Endodermal cell (in vitro differentiated cells): ENCODE measurements around the gene BMP7. TPM values are rescaled to one million over a fixed set of nuclear protein-coding genes. Genes with fewer than 3 reads are reported as not detected.
A peak's percentile ranks its signal among the peaks of the same experiment; 100 is the strongest.

Source experiments
- DNase-seq: peaks from one replicate; pipeline ENCODE4 v3.0.0-alpha.2; 2017
- H3K27ac ChIP-seq: 2 replicates; pipeline ENCODE4 v1.5.1; 2013; ENCODE audit warnings: mild to moderate bottlenecking, low read depth, low read length, moderate library complexity
- H3K27me3 ChIP-seq: 2 replicates; pipeline ENCODE4 v1.6.1; 2013; ENCODE audit warnings: mild to moderate bottlenecking, low read length, moderate library complexity; ENCODE audit not compliant: insufficient read depth, control insufficient read depth, poor library complexity, severe bottlenecking
- H3K36me3 ChIP-seq: 2 replicates; pipeline ENCODE4 v1.7.0; 2013; ENCODE audit warnings: mild to moderate bottlenecking, low read length, moderate library complexity; ENCODE audit not compliant: control insufficient read depth, insufficient read depth
- H3K4me1 ChIP-seq: one replicate; pipeline ENCODE4 v1.7.0; 2013; ENCODE audit warnings: low read length; ENCODE audit not compliant: control insufficient read depth, insufficient read depth
- H3K4me3 ChIP-seq: 2 replicates; pipeline ENCODE4 v1.5.1; 2013; ENCODE audit warnings: mild to moderate bottlenecking, low read length, moderate library complexity
- H3K9ac ChIP-seq: 2 replicates; pipeline ENCODE4 v1.6.1; 2013; ENCODE audit warnings: mild to moderate bottlenecking, low read length, moderate library complexity; ENCODE audit not compliant: poor library complexity, severe bottlenecking; ENCODE audit errors: extremely low read depth
- H3K9me3 ChIP-seq: 2 replicates; pipeline ENCODE4 v1.6.1; 2013; ENCODE audit warnings: mild to moderate bottlenecking, low read length, moderate library complexity; ENCODE audit not compliant: control insufficient read depth
- H3K27ac Mint-ChIP-seq: 2 replicates; pipeline ENCODE4 v1.8.0; 2020; ENCODE audit warnings: mixed read lengths
- H3K27me3 Mint-ChIP-seq: 2 replicates; pipeline ENCODE4 v1.8.0; 2021; ENCODE audit warnings: mild to moderate bottlenecking, mixed read lengths; ENCODE audit not compliant: insufficient read depth
- H3K36me3 Mint-ChIP-seq: 2 replicates; pipeline ENCODE4 v1.8.0; 2020; ENCODE audit warnings: low read depth, mixed read lengths
- H3K4me1 Mint-ChIP-seq: 2 replicates; pipeline ENCODE4 v1.8.0; 2020; ENCODE audit warnings: mixed read lengths
- H3K4me3 Mint-ChIP-seq: 2 replicates; pipeline ENCODE4 v1.8.0; 2020; ENCODE audit warnings: mild to moderate bottlenecking, moderate library complexity, mixed read lengths
- H3K9me3 Mint-ChIP-seq: 2 replicates; pipeline ENCODE4 v1.8.0; 2020; ENCODE audit warnings: mild to moderate bottlenecking, mixed read lengths
- CTCF ChIP-seq: fragments of 200-600 bp; sonication (generic); conservative IDR thresholded peaks from 2 replicates; pipeline ENCODE4 v1.5.0; 2021; ENCODE audit warnings: antibody characterized with exemption, mild to moderate bottlenecking
- WGBS, 2 experiments: methylation state at CpG; one replicate each; pipeline versions ENCODE4 v1.1.5 to v1.1.7; 2013; ENCODE audit warnings: missing lambda C conversion rate in 2 of 2, mixed read lengths in 1 of 2; ENCODE audit not compliant: insufficient coverage in 1 of 2, insufficient read length in 1 of 2; 5-methylcytosine and 5-hydroxymethylcytosine counted together
- total RNA-seq, 2 donors: library from RNA; stranded (reverse); fragmentation: NEBNext Ultra II Directional in 1 of 2; extraction: Animal tissue kit (Norgen Biotek cat#: 25700) in 1 of 2; gene quantifications; 2 replicates in 1 of 2; 3 replicates in 1 of 2; pipeline ENCODE4 v1.2.1, GENCODE V29; 2021

The BMP7 gene
- total RNA-seq, 2 donors from 2014 or later: 45.6 to 49.6 TPM

- Mint-ChIP-seq H3K9me3 (peaks cover 29% of the 10 kb centered on the region), H3K4me1 (peaks cover 25% of the 10 kb centered on the region), H3K36me3 (peaks cover 33% of the 10 kb centered on the region), H3K27me3 (no peaks in the 10 kb centered on the region), H3K4me3 (no peak overlapping the region), H3K27ac (no peak overlapping the region)
- peaks cover 21% of the 10 kb centered on the region for H3K9me3 ChIP-seq
- TF ChIP-seq CTCF: no peak
- H3K36me3 ChIP-seq: no peaks in the 10 kb centered on the region
- no peak overlapping the region for H3K4me3 ChIP-seq
- H3K27me3 ChIP-seq: no peaks in the 10 kb centered on the region
- no peak for DNase-seq
- no peak overlapping the region for H3K9ac ChIP-seq
- 92 to 97% methylated on average over 7 of the region's 7 CpGs for WGBS, 2 experiments
- peak overlapping the region; percentile 12 for H3K27ac ChIP-seq
- H3K4me1 ChIP-seq: no peaks in the 10 kb centered on the region
Observed at GRCh38 chr20:57244221-57244585, 22.2 kb downstream of the BMP7 start.

GRCh38 chr20:57243480-57244220 lies 22.8 kb downstream of the BMP7 start:
- Mint-ChIP-seq H3K4me1 (peaks cover 25% of the 10 kb centered on the region), H3K27ac (no peak overlapping the region), H3K27me3 (no peaks in the 10 kb centered on the region), H3K9me3 (peaks cover 32% of the 10 kb centered on the region), H3K36me3 (peaks cover 35% of the 10 kb centered on the region), H3K4me3 (no peak overlapping the region)
- no peak for DNase-seq
- peaks cover 26% of the 10 kb centered on the region for H3K9me3 ChIP-seq
- H3K4me3 ChIP-seq: no peak overlapping the region
- no peaks in the 10 kb centered on the region for H3K4me1 ChIP-seq
- H3K27me3 ChIP-seq: no peaks in the 10 kb centered on the region
- H3K9ac ChIP-seq: no peak overlapping the region
- 94% methylated on average over 17 of the region's 17 CpGs for WGBS, 2 experiments
- H3K36me3 ChIP-seq: no peaks in the 10 kb centered on the region
- peak overlapping the region; percentile 12 for H3K27ac ChIP-seq
- TF ChIP-seq CTCF: no peak

GRCh38 chr20:57242414-57242813 lies 24.0 kb downstream of the BMP7 start:
- Histone ChIP-seq H3K9ac (no peak overlapping the region), H3K4me3 (no peak overlapping the region), H3K36me3 (no peaks in the 10 kb centered on the region), H3K27ac (no peak overlapping the region), H3K4me1 (no peaks in the 10 kb centered on the region), H3K9me3 (peaks cover 32% of the 10 kb centered on the region), H3K27me3 (no peaks in the 10 kb centered on the region)
- WGBS, 2 experiments: 90 to 96% methylated on average over 4 of the region's 4 CpGs
- Mint-ChIP-seq H3K9me3 (peaks cover 36% of the 10 kb centered on the region), H3K4me1 (peaks cover 25% of the 10 kb centered on the region), H3K36me3 (peaks cover 40% of the 10 kb centered on the region), H3K27ac (no peak overlapping the region), H3K27me3 (no peaks in the 10 kb centered on the region), H3K4me3 (no peak overlapping the region)
- no peak for TF ChIP-seq CTCF
- no peak for DNase-seq
